ENCODE data around the gene CLEC4F. TPM values are rescaled to one million over a fixed set of nuclear protein-coding genes. Genes with fewer than 3 reads are reported as not detected.

Gene CLEC4F
- total and polyA plus RNA-seq, 2 of the 13 experiments (the other 11 are each of a cell fraction or from before 2014, with no cell fraction given) = 0.12 to 0.13 TPM

DNA sequence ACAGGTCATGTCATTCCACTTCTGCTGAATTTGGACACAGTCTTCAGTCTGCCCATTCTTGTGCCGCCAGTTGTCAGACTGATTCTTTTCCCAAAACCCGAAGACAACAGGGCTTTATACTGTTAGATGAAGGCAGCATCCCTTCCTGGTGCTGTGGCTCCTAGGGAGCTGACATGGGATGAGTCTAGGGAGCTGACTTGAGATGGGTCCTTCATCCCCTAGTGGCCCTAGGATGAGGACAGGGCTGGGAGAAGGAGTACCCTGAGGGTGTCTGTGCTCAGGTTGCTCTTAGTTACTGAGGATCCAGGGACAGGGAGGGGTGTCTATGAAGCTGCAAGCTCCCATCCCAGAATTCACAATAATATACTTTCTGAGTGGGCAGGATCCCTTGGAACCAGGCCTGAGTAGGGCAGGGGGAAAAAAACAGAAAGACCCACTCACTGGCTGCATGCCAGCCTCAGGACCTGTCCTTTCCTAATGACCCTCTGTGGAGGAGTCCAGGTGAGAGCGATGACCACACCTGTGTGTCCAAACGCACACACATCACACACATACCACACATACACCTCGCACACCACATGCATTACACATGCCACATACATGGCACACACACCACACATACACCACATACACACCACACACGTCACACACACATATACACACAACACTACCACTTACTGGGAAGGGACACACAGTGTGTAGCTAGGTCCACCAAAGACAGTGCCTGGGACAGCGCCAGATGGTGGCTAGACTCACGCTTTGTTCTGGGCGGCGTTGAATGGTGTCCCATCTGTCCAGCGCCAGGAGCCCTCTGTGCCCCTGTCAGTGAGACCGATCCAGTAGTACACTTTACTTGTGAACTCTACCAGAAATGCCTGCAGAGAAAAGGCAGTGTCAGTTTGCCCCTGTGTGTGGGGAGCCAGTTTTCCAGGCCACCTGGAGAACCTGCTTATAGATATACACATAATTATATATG lies 11.1 kb downstream of the CLEC4F start (continued):
- TF ChIP-seq ZNF350 (CRISPR knock-in tag; IDR thresholded peaks at IDR 0.05; ENCODE audit: borderline replicate concordance, low read depth) (peak; percentile 7; the same call in 1 of the 2 replicates), RXRA (CRISPR knock-in tag; IDR thresholded peaks at IDR 0.05) (0 out of 2 replicates have a peak, but pooled peaks have one; percentile 7), ZFYVE20 (CRISPR knock-in tag; IDR thresholded peaks at IDR 0.05; ENCODE audit: borderline replicate concordance, low read depth) (no peak), GTF2F1 (IDR thresholded peaks at IDR 0.05; ENCODE audit: low read length) (no peak), SUZ12 (IDR thresholded peaks at IDR 0.05; ENCODE audit: low read depth, low read length) (no peak), ZNF672 (CRISPR knock-in tag; IDR thresholded peaks at IDR 0.05) (no peak), NFIC (IDR thresholded peaks at IDR 0.05; ENCODE audit: low read length) (no peak), SMARCE1 (IDR thresholded peaks at IDR 0.05; ENCODE audit: borderline replicate concordance) (no peak), ZNF7 (CRISPR knock-in tag; IDR thresholded peaks at IDR 0.05) (no peak), CBX1 (IDR thresholded peaks at IDR 0.05; ENCODE audit: low read depth) (no peak), ZNF3 (CRISPR knock-in tag; IDR thresholded peaks at IDR 0.05) (no peak), DR1 (CRISPR knock-in tag; IDR thresholded peaks at IDR 0.05) (no peak), CC2D1A (CRISPR knock-in tag; IDR thresholded peaks at IDR 0.05) (no peak), TEAD2 (CRISPR knock-in tag; IDR thresholded peaks at IDR 0.05) (no peak)
- TF ChIP-seq, protein P1, sequence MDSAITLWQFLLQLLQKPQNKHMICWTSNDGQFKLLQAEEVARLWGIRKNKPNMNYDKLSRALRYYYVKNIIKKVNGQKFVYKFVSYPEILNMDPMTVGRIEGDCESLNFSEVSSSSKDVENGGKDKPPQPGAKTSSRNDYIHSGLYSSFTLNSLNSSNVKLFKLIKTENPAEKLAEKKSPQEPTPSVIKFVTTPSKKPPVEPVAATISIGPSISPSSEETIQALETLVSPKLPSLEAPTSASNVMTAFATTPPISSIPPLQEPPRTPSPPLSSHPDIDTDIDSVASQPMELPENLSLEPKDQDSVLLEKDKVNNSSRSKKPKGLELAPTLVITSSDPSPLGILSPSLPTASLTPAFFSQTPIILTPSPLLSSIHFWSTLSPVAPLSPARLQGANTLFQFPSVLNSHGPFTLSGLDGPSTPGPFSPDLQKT (CRISPR knock-in tag; IDR thresholded peaks at IDR 0.05; ENCODE audit: borderline replicate concordance) = no peak
- TF ChIP-seq, protein P2, sequence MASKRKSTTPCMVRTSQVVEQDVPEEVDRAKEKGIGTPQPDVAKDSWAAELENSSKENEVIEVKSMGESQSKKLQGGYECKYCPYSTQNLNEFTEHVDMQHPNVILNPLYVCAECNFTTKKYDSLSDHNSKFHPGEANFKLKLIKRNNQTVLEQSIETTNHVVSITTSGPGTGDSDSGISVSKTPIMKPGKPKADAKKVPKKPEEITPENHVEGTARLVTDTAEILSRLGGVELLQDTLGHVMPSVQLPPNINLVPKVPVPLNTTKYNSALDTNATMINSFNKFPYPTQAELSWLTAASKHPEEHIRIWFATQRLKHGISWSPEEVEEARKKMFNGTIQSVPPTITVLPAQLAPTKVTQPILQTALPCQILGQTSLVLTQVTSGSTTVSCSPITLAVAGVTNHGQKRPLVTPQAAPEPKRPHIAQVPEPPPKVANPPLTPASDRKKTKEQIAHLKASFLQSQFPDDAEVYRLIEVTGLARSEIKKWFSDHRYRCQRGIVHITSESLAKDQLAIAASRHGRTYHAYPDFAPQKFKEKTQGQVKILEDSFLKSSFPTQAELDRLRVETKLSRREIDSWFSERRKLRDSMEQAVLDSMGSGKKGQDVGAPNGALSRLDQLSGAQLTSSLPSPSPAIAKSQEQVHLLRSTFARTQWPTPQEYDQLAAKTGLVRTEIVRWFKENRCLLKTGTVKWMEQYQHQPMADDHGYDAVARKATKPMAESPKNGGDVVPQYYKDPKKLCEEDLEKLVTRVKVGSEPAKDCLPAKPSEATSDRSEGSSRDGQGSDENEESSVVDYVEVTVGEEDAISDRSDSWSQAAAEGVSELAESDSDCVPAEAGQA (IDR thresholded peaks at IDR 0.05; ENCODE audit: low read depth) = no peak
- TF ChIP-seq, protein P2 (CRISPR knock-in tag; IDR thresholded peaks at IDR 0.05; ENCODE audit: borderline replicate concordance) = no peak
- TF ChIP-seq, protein P3, sequence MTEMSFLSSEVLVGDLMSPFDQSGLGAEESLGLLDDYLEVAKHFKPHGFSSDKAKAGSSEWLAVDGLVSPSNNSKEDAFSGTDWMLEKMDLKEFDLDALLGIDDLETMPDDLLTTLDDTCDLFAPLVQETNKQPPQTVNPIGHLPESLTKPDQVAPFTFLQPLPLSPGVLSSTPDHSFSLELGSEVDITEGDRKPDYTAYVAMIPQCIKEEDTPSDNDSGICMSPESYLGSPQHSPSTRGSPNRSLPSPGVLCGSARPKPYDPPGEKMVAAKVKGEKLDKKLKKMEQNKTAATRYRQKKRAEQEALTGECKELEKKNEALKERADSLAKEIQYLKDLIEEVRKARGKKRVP (CRISPR knock-in tag; IDR thresholded peaks at IDR 0.05) = no peak
- TF ChIP-seq, protein P4, sequence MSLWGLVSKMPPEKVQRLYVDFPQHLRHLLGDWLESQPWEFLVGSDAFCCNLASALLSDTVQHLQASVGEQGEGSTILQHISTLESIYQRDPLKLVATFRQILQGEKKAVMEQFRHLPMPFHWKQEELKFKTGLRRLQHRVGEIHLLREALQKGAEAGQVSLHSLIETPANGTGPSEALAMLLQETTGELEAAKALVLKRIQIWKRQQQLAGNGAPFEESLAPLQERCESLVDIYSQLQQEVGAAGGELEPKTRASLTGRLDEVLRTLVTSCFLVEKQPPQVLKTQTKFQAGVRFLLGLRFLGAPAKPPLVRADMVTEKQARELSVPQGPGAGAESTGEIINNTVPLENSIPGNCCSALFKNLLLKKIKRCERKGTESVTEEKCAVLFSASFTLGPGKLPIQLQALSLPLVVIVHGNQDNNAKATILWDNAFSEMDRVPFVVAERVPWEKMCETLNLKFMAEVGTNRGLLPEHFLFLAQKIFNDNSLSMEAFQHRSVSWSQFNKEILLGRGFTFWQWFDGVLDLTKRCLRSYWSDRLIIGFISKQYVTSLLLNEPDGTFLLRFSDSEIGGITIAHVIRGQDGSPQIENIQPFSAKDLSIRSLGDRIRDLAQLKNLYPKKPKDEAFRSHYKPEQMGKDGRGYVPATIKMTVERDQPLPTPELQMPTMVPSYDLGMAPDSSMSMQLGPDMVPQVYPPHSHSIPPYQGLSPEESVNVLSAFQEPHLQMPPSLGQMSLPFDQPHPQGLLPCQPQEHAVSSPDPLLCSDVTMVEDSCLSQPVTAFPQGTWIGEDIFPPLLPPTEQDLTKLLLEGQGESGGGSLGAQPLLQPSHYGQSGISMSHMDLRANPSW (CRISPR knock-in tag; IDR thresholded peaks at IDR 0.05; ENCODE audit: borderline replicate concordance) = no peak

All from HepG2 (cell line).